Smooth muscle cell of the pulmonary artery (primary cell): ENCODE data around the gene ZNF823. TPM values are rescaled to one million over a fixed set of nuclear protein-coding genes. Genes with fewer than 3 reads are reported as not detected.

ENCODE experiments used
- total RNA-seq: library from RNA; depleted of rRNA; stranded (reverse); fragments of >200 nt; gene quantifications from 2 replicates; pipeline ENCODE4 v1.2.3, GENCODE V29; 2014

Gene ZNF823
- total RNA-seq = 3.6 and 3.9 TPM in 2 replicates

DNA sequence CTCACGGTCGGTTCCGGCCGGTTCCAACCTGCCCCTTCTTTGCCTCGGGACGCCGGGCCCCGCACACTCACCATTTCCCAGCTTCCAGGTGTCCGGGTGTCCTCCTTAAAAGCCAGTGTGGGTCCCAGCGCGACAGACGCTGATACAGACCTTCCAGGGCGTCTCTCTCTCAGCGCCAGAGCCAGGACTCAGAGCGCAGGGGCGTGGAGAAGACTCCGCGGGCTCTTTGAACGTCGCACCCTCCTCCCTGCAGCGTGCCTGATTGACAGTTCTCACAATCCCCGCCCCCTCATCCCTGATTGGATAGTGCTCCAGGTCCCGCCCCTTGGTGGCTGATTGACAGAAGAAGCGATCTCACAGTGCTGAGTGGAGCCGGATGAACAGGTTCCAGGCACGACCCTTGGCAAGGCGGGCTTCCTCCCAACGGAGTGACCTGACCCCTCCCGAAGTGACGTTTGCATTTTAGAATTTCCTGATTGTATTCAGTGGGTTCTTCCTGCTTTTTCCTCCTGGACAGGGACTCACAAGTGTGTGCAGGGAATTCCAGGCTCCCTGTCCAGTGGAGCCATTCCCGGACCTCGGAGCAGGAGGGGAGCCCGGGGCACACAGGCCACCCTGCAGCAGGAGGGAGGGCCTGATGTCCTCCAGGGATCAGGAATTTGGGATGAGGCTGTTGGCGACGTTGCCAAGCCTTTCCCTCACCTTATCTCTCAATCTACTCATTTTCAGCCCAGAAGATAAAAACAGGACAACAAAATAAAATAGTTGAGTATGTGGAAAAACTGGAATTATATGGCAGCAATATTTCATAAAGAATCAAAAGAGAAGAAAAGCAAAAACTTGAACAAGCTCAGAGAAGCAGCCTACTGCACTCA, at the start of gene ZNF823:
Gene ZNF823 (minus strand): TSS at position 201 of the 875 bp plus-strand sequence. CDS start 127 bp downstream, at position 74.

DNA sequence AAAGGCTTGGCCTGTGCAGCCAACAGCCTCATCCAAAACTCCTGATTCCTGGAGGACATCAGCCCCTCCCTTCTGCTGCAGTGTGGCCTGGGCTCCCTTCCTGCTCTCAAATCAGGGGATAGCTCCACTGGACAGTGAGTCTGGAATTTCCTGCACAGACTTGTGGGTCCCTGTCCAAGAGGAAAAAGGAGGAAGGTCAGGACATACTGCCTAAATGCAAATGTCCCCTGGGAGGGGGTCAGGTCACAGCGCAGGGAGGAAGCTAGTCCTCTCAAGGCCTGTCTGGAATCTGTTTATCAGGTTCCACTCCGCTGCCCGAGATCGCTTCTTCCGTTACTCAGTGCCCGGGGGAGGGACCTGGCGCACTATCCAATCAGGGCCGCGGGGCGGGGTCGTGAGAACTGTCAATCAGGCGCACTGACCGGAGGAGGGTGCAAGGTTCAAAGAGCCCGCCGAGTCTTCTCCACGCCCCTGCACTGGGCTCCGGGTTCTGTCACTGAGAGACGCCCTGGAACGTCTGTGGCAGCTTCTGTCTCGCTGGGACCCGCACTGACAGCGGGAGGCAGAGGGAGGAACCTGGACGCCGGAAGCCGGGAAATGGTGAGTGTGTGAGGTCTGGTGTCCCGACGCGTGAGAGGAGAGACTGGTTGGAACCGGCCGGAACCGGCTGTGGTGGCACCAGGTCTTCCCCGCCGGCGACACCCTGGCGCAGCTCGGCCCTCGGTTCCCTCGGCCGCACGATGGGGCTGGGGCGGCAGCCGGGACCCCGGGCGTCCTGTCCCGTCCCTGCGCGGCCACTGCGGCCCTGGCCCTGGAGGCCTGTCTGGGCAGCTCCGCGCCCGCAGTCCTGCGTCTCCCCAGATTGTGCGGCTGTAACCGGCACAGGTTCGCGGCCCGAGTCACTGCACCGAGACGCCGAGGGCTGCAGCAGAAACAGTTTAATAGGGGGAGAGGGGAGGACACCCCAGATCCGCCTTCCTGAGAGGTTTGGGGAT, 28.1 kb upstream of the ZNF823 start, which contains the start of gene ZNF441:
Gene ZNF441 (plus strand): TSS at position 404 of the 995 bp plus-strand sequence. CDS start 194 bp downstream, at position 598.

Other genes starting within 250 kb of the ZNF823 start
- gene ZNF653, start 233.1 kb downstream of the ZNF823 start, total RNA-seq = 5.2 and 6.1 TPM in 2 replicates
- 26.6 and 26.8 TPM in 2 replicates for gene ECSIT, start 209.8 kb downstream of the ZNF823 start, total RNA-seq
- 25.2 and 31.1 TPM in 2 replicates for gene CNN1, start 200.1 kb downstream of the ZNF823 start, total RNA-seq
- gene ELOF1, start 179.7 kb downstream of the ZNF823 start, total RNA-seq = 27.5 and 28.2 TPM in 2 replicates
- 2.4 TPM in 2 replicates for gene ACP5, start 161.3 kb downstream of the ZNF823 start, total RNA-seq
- gene ZNF627, start 141.5 kb downstream of the ZNF823 start, total RNA-seq = 15.2 and 16.5 TPM in 2 replicates
- gene ZNF441, start 28.1 kb upstream of the ZNF823 start, total RNA-seq = 10.7 and 12.3 TPM in 2 replicates
- gene ZNF491, start 59.6 kb upstream of the ZNF823 start, total RNA-seq = 3.0 and 4.4 TPM in 2 replicates
- 7.7 and 8.7 TPM in 2 replicates for gene ZNF440, start 75.3 kb upstream of the ZNF823 start, total RNA-seq
- 6.5 and 7.5 TPM in 2 replicates for gene ZNF439, start 109.8 kb upstream of the ZNF823 start, total RNA-seq
- gene ZNF69, start 148.8 kb upstream of the ZNF823 start, total RNA-seq = 5.2 and 7.1 TPM in 2 replicates
- gene ZNF700, start 186.2 kb upstream of the ZNF823 start, total RNA-seq = 6.4 and 7.0 TPM in 2 replicates
- gene ZNF763, start 226.1 kb upstream of the ZNF823 start, total RNA-seq = 1.1 and 1.7 TPM in 2 replicates